Measurements from ENCODE around the gene SLC25A11.

Gene SLC25A11

GRCh38 chr17:4892499-4893221 is 47.2 kb downstream of the SLC25A11 start:
- no peak for DNase-seq

GRCh38 chr17:4891411-4892410 is 48.1 kb downstream of the SLC25A11 start:
- no peak for DNase-seq

GRCh38 chr17:4887581-4887980 is 52.3 kb downstream of the SLC25A11 start:
- DNase-seq = no peak

Measured in NCI-H2081 treated with DMSO at 0.1 percent for 48 hours (cell line).